Endothelial cell of umbilical vein (primary cell): ENCODE measurements around the gene DCAF17. TPM values are rescaled to one million over a fixed set of nuclear protein-coding genes. Genes with fewer than 3 reads are reported as not detected.

ENCODE experiments used
- BruUV-seq: library from RNA; stranded (reverse); fragments of 400-500 nt; replicated peaks from 2 replicates; lab custom pipeline; 2021; lab: Mats Ljungman, UMichigan
- CTCF ChIA-PET: fragments of 300-600, 350-600 bp; sonication (Branson Sonifier 250); formaldehyde crosslinking; loops from one replicate; lab custom pipeline; 2021; ENCODE audit warnings: antibody characterized with exemption, inconsistent platforms; lab: Charles Lee
- POLR2A ChIA-PET: fragments of 300-600, 350-600 bp; sonication (Branson Sonifier 250); formaldehyde crosslinking; loops from one replicate; lab custom pipeline; 2021; ENCODE audit warnings: antibody characterized with exemption, inconsistent platforms; lab: Charles Lee
- DNase-seq: peaks from one replicate; pipeline ENCODE4 v3.0.0-alpha.2; 2011; ENCODE audit warnings: low read depth, low spot score
- FAIRE-seq: peaks from 2 replicates; lab custom pipeline; 2011; peaks lifted over from hg19 to GRCh38; lab: Jason Lieb, UNC
- H2AFZ ChIP-seq: 2 replicates; pipeline ENCODE4 v1.6.0; 2012; ENCODE audit warnings: low read depth, low read length, control low read depth, inconsistent platforms
- H3K27ac ChIP-seq: 2 replicates; pipeline ENCODE4 v1.5.1; 2011; ENCODE audit warnings: low read depth, mild to moderate bottlenecking, control low read depth, low read length, moderate library complexity; ENCODE audit not compliant: insufficient read depth
- H3K27me3 ChIP-seq, 2 experiments: 2 replicates each; pipeline versions ENCODE4 v1.6.0 to v1.6.1; 2011; ENCODE audit warnings: low read length in 2 of 2, mixed read lengths in 1 of 2; ENCODE audit not compliant: control insufficient read depth in 2 of 2, insufficient read depth in 2 of 2
- H3K36me3 ChIP-seq, 2 experiments: 2 replicates in 1 of 2; 3 replicates in 1 of 2; pipeline ENCODE4 v1.5.1; 2011; ENCODE audit warnings: low read length in 2 of 2, mild to moderate bottlenecking in 1 of 2, moderate library complexity in 1 of 2; ENCODE audit not compliant: control insufficient read depth in 2 of 2, insufficient read depth in 2 of 2; ENCODE audit errors: extremely low read depth in 1 of 2
- H3K4me1 ChIP-seq: 3 replicates; pipeline ENCODE4 v1.5.1; 2011; ENCODE audit warnings: mild to moderate bottlenecking, low read length; ENCODE audit not compliant: control insufficient read depth, insufficient read depth; ENCODE audit errors: extremely low read depth
- H3K4me2 ChIP-seq: 2 replicates; pipeline ENCODE4 v1.6.1; 2011; ENCODE audit warnings: low read length, control low read depth, mixed read lengths; ENCODE audit not compliant: insufficient read depth
- H3K4me3 ChIP-seq, 3 experiments: fragments of 200-600 bp in 1 of 3; sonication (generic), shearing (Covaris generic) in 1 of 3; replicated peaks in 1 of 3; 2 replicates each; pipeline ENCODE4 v1.5.1; 2011 to 2016; ENCODE audit warnings: control low read depth in 3 of 3, low read length in 3 of 3, mild to moderate bottlenecking in 2 of 3, inconsistent platforms in 1 of 3, low read depth in 1 of 3, moderate library complexity in 1 of 3; ENCODE audit not compliant: insufficient read depth in 1 of 3
- H3K79me2 ChIP-seq: 2 replicates; pipeline ENCODE4 v1.6.0; 2012; ENCODE audit warnings: low read length, inconsistent platforms; ENCODE audit not compliant: control insufficient read depth, insufficient read depth
- H3K9ac ChIP-seq: replicated peaks from 2 replicates; pipeline ENCODE3; 2011; ENCODE audit warnings: low read length, control low read depth; ENCODE audit not compliant: insufficient read depth; ENCODE audit errors: extremely low read depth
- H3K9me1 ChIP-seq: replicated peaks from 3 replicates; pipeline ENCODE4 v1.6.0; 2011; ENCODE audit warnings: mild to moderate bottlenecking, low read length; ENCODE audit not compliant: control insufficient read depth, insufficient read depth; ENCODE audit errors: extremely low read depth
- H3K9me3 ChIP-seq: replicated peaks from 2 replicates; pipeline ENCODE4 v1.5.1; 2012; ENCODE audit warnings: low read length, inconsistent platforms; ENCODE audit not compliant: control insufficient read depth, insufficient read depth
- H4K20me1 ChIP-seq: replicated peaks from 2 replicates; pipeline ENCODE3; 2011; ENCODE audit warnings: mild to moderate bottlenecking, low read length; ENCODE audit not compliant: control insufficient read depth, insufficient read depth; ENCODE audit errors: extremely low read depth
- CTCF ChIP-seq, 2 donors: IDR thresholded peaks; 1 replicate in 1 of 2; 2 replicates in 1 of 2; pipeline ENCODE4 v1.5.1; 2011; ENCODE audit warnings: low read length in 2 of 2, mild to moderate bottlenecking in 2 of 2, moderate library complexity in 2 of 2, control low read depth in 1 of 2, inconsistent platforms in 1 of 2, low read depth in 1 of 2; ENCODE audit not compliant: insufficient read depth in 1 of 2; ENCODE audit errors: extremely low read depth in 1 of 2
- EZH2 ChIP-seq: IDR thresholded peaks from 2 replicates; pipeline ENCODE4 v1.6.1; 2012; ENCODE audit warnings: borderline replicate concordance, low read depth, mild to moderate bottlenecking, moderate library complexity, low read length, inconsistent platforms; ENCODE audit not compliant: severe bottlenecking
- FOS ChIP-seq: IDR thresholded peaks from 2 replicates; pipeline ENCODE4 v1.6.1; 2011; ENCODE audit warnings: mild to moderate bottlenecking, low read length, moderate library complexity, borderline replicate concordance; ENCODE audit not compliant: insufficient read depth
- GATA2 ChIP-seq: IDR thresholded peaks from 2 replicates; pipeline ENCODE4 v1.7.0; 2011; ENCODE audit warnings: low read depth, mild to moderate bottlenecking, moderate library complexity, mixed read lengths, low read length; ENCODE audit not compliant: insufficient read length, insufficient read depth
- JUN ChIP-seq: IDR thresholded peaks from 2 replicates; pipeline ENCODE4 v1.6.1; 2011; ENCODE audit warnings: borderline replicate concordance, low read depth; ENCODE audit not compliant: insufficient read length, insufficient read depth
- MAX ChIP-seq: IDR thresholded peaks from 2 replicates; pipeline ENCODE4 v1.6.1; 2011; ENCODE audit not compliant: insufficient read depth, insufficient read length
- MYC ChIP-seq: IDR thresholded peaks from one replicate; pipeline ENCODE4 v1.6.1; 2011; ENCODE audit warnings: mild to moderate bottlenecking, low read depth, low read length
- POLR2A ChIP-seq: IDR thresholded peaks from 2 replicates; pipeline ENCODE4 v1.6.1; 2012; ENCODE audit warnings: low read depth, mild to moderate bottlenecking, control low read depth, low read length
- POLR2AphosphoS5 ChIP-seq: IDR thresholded peaks from 2 replicates; pipeline ENCODE4 v1.6.1; 2012; ENCODE audit warnings: low read depth, mild to moderate bottlenecking, control low read depth, low read length, moderate library complexity; ENCODE audit not compliant: insufficient read depth
- dilution Hi-C: fragments of 300-500 bp; cut with MboI; formaldehyde crosslinking; loops from one replicate; pipeline ENCODE4 v1.15.0; 2019; ENCODE audit warnings: low sequenced_read_pairs; ENCODE audit not compliant: extremely low pct_ligation_motif_present
- intact Hi-C: fragments of 100-400 bp; cut with micrococcal nuclease; formaldehyde crosslinking; loops from one replicate; pipeline ENCODE4 v1.10.0; 2022
- polyA plus RNA-seq, 4 experiments: library from polyadenylated mRNA; depleted of rRNA in 3 of 4; stranded (reverse) in 3 of 4; unstranded in 1 of 4; fragments of >200 nt; gene quantifications; 2 replicates each; pipeline versions ENCODE4 v1.2.1 to v1.2.3, GENCODE V29; 2011 to 2012; ENCODE audit warnings: missing spikeins in 1 of 4
- total RNA-seq: library from RNA; stranded (reverse); gene quantifications from 2 replicates; pipeline ENCODE4 v1.2.3, GENCODE V29; 2021

DCAF17 gene
- total and polyA plus RNA-seq, 2 donors (not counting 3 experiments of a cell fraction or from before 2014, with no cell fraction given) = 4.6 to 14.9 TPM

- DNase-seq (no peak), FAIRE-seq (no peak)
- Histone ChIP-seq H3K27ac (no peak overlapping the region), H3K79me2 (no peaks in the 10 kb centered on the region), H3K4me3 (no peak overlapping the region), H3K4me2 (no peak overlapping the region), H3K9me1 (no peaks in the 10 kb centered on the region), H3K4me1 (no peaks in the 10 kb centered on the region), H3K36me3 (peaks cover 0 to 8% of the 10 kb centered on the region in 2 experiments), H3K9me3 (no peaks in the 10 kb centered on the region), H2AFZ (no peak overlapping the region), H3K9ac (no peak overlapping the region), H4K20me1 (no peaks in the 10 kb centered on the region), H3K27me3 (no peaks in the 10 kb centered on the region)
- CTCF ChIA-PET = interaction anchor here (0.7 to 1.3 kb wide), 2 partner anchors 229 to 373 kb away, joined by 3 read pairs; no protein-coding TSS in a partner anchor
- TF ChIP-seq MAX (no peak), JUN (no peak), EZH2 (no peak), FOS (no peak), CTCF (IDR thresholded peaks at IDR 0.05; ENCODE audit: extremely low read depth in 1 of 2, insufficient read depth in 1 of 2, low read depth in 1 of 2, low read length in 2 of 2) (no peak), MYC (no peak), POLR2A (no peak), POLR2AphosphoS5 (no peak), GATA2 (no peak)
- BruUV-seq = no TSS peak
- POLR2A ChIA-PET = no interaction called here
- dilution Hi-C loops (no loop called here), intact Hi-C loops (no loop called here)
Observed at GRCh38 chr2:171459498-171459897, 25.5 kb downstream of the DCAF17 start.
